Measurements from ENCODE around the gene PLSCR4.
"Not testable (repeated sequence)": the region's sequence is repeated elsewhere in the genome, so short reads cannot be mapped to it uniquely, and the experiment has no call there.

PLSCR4 gene, protein sequence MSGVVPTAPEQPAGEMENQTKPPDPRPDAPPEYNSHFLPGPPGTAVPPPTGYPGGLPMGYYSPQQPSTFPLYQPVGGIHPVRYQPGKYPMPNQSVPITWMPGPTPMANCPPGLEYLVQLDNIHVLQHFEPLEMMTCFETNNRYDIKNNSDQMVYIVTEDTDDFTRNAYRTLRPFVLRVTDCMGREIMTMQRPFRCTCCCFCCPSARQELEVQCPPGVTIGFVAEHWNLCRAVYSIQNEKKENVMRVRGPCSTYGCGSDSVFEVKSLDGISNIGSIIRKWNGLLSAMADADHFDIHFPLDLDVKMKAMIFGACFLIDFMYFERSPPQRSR

GRCh38 chr3:146250449-146251382, at the start of gene PLSCR4:
PLSCR4 (minus strand) TSS chr3:146251105; CDS start chr3:146222071, 29,034 bp downstream.
- DNase-seq (ENCODE audit: low read depth): no peak

DNA sequence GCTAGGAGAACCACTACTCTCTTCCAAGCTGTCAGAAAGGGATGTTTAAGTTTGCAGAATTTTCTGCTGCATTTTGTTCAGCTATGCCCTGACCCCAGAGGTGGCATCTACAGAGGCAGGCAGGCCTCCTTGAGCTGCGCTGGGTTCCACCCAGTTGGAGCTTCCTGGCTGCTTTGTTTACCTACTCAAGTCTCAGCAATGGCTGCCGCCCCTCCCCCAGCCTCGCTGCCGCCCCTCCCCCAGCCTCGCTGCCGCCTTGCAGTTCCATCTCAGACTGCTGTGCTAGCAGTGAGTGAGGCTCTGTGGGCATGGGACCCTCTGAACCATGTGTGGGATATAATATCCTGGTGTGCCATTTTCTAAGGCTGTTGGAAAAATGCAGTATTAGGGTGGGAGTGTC, 42.5 kb upstream of the PLSCR4 start:
- DNase-seq (ENCODE audit: low read depth): not testable (repeated sequence)

- DNase-seq (ENCODE audit: low read depth): no peak
These were observed 33.0 kb upstream of the PLSCR4 start for GRCh38 chr3:146283781-146284445.

DNA sequence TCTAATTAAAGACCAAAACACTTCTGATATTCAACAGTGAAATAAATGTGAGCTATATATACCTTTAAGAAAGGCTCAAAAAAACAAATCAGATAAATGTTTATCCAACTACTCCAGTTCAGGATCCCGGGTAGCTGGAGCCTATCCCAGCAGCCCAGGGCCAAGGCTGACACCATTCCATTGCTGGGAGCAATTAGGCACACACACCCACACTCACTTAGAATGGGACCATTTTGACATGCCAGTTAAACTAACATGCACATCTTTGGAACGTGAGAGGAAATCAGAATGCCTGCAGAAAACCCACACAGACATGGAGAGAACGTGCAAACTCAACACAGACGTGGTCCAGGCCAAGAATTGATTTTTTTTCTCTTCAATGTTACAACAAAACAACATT, 30.0 kb upstream of the PLSCR4 start:
- DNase-seq (ENCODE audit: low read depth): no peak

- DNase-seq (ENCODE audit: low read depth): no peak
These were observed 29.0 kb upstream of the PLSCR4 start for GRCh38 chr3:146279951-146280350.

DNA sequence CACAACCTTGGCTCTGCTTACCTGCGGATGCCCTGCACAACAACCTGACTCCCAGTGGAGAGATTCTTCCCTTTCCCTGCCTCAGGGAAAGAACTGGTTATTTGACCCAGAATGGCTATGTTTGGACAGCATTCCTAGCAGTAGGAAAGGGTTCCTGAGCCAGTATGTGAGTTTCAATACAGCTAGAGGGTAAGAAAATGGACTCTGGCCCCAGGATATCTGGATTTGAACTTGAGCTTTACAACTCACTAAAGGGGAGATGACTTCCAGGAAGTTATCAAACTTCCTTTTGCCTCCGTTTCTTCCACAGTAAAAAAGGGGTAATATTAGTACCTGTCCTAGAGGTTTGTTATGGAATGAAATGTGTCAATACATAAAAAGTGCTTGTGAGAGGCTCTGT, 28.1 kb upstream of the PLSCR4 start:
- no peak for DNase-seq (ENCODE audit: low read depth)

DNA sequence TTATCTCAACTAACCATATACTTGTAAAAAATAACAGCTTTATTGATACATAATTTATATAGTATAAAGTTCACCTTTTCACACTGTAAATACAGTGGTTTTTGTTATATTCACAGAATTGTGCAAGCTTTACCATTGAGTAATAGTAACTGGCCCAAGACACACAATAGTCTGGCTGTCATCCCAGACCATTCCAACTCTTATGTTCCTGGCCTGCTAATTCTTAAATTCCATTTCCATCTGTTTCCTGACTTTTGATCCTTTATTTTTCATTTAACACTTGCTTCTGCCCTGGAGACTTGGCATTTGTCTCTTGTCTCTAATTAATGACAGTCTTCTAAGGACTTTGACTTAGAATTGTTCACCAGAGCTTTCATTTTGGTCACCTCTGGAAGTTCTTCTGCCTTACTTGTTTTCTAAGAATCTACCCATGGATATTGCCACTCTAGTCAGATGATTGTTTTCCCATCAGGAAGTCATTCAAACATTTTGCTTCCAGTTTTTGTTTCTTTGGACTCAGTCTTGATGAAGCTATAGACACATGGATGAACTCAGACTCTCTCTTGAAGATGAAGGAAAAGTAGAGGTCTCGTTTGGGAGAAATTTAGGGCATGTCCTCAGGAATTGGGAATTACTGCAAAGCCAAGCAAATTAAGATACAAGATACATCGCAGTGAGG, 27.2 kb upstream of the PLSCR4 start:
- no peak for DNase-seq (ENCODE audit: low read depth)

DNA sequence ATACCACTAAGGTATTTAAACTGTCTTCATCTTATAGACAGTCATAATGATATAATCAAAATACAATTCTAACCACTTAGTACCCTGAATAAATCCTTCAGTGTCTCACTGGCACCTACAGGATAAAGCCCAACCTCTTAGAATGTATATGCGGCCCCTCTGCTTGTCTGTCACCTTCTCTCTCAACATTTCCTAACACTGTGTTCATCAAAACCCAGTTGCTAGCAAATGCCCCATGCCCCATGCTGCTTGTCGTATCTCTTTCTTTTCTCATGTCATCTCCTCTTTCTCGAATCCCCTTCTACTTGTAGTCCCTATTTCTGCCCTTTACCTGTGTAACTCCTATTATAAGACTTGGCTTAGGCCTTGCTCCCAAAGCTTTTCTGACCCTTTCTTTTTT, 24.6 kb upstream of the PLSCR4 start:
- no peak for DNase-seq (ENCODE audit: low read depth)

GRCh38 chr3:146274833-146275232, 23.9 kb upstream of the PLSCR4 start:
- DNase-seq (ENCODE audit: low read depth): no peak

- no peak for DNase-seq (ENCODE audit: low read depth)
These were observed 23.0 kb upstream of the PLSCR4 start for GRCh38 chr3:146273721-146274407.

- no peak for DNase-seq (ENCODE audit: low read depth)
These were observed 20.3 kb upstream of the PLSCR4 start for GRCh38 chr3:146271180-146271579.

- no peak for DNase-seq (ENCODE audit: low read depth)
These were observed 18.4 kb upstream of the PLSCR4 start for GRCh38 chr3:146269271-146269670.

DNA sequence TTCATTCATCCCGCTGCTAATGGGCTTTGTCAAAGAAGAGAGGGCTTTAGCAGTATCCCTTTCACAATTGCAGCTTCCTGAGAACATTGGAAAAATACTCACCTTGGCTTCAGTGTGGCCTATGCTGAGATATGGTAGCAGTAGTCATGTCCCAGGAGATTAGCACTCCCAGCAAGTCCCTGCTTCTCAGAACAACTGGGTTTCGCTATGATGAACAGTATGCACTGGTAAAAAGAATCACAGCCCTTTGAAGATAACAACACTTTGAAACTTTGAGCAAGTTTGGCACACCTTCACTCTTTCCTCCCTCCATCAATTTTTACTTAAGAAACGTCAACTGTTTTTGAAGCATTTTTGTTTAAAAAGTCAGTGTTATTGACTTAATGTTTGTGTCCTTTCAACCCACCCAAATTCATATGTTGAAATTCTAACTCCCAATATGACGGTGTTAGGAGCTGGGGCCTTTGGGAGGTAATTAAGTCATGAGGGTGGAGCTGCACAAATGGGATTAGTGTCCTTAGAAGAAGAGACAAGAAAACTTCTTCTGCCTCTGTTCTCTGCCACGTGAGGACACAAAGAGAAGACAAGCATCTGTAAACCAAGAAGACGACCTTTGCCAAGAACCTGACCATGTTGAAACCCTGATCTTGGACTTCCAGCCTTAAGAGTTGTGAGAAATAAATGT, 17.8 kb upstream of the PLSCR4 start:
- DNase-seq (ENCODE audit: low read depth): no peak

GRCh38 chr3:146265720-146266119, 14.8 kb upstream of the PLSCR4 start:
- DNase-seq (ENCODE audit: low read depth): no peak

DNA sequence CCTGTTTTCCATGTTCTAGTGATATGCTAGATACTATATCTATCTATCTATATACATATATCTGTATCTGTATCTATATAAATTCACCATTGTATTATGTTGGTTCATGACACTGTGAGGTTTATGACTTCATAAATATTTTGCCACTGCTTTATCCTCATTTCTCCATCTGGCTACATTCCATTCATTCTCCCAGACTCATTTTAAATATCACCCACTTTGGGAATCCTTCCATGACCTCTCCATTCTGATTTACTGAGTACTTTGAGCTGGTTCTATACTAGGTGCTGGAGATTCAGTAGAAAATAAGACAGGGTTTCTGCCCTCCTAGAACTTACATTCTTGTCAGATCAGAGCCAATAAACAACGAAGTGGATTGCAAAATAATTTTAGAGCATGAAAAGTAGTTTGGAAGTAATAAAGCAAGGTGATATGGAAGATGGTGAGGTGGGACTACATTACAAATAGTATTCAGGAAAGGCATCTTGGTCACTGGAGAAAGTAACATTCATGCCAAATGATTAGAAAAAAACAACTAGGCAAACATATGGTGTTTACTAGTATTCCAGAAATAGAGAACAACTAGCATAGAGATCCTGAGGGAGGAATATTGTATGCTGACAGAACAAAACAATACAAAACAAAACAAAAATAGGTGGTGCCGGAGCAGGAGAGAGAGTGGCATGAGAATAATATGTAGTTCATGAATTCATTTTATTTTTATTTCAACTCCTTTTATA, 11.6 kb upstream of the PLSCR4 start:
- no peak for DNase-seq (ENCODE audit: low read depth)

DNA sequence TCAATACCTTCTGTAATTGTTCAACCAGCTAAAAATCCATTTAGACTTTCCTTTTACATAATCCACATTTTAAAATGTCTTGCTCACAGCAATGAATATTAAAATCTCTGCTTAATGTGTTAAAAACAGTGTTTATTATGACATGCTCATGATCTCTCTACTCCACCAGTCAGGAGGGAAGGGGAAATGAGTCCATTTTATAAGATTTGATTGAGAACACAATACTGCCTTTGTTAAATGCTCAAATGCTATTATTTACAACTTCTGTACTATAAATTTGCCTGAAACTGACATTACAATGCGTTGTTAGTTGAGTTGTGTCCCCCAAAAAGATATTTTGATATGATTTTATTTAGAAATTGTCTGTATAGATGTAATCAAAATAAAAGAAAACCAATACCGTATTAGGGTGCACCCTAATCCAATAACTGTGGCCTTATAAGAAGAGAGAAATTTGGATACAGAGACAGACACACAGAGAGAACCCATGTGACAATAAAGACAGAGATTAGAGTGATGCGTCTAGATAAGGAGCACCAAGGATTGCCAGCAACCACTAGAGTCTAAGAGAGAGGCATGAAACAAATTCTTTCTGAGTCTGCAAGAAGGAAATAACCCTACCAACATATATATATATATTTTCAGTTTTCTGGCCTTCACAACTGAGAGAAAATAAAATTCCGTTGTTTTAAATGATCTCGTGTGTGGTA, 9.1 kb upstream of the PLSCR4 start:
- no peak for DNase-seq (ENCODE audit: low read depth)

GRCh38 chr3:146256851-146257486, 6.1 kb upstream of the PLSCR4 start:
- DNase-seq (ENCODE audit: low read depth): no peak

DNA sequence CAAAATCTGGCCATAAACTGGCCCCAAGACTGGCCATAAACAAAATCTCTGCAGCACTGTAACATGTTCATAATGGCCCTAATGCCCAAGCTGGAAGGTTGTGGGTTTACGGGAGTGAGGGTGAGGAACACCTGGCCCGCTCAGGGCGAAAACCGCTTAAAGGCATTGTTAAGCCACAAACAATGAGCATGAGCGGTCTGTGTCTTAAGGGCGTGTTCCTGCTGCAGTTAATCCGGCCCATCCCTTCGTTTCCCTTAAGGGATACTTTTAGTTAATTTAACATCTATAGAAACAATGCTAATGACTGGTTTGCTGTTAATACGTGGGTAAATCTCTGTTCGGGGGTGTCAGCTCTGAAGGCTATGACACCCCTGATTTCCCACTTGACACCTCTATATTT, 1.5 kb upstream of the PLSCR4 start:
- not testable (repeated sequence) for DNase-seq (ENCODE audit: low read depth)

DNA sequence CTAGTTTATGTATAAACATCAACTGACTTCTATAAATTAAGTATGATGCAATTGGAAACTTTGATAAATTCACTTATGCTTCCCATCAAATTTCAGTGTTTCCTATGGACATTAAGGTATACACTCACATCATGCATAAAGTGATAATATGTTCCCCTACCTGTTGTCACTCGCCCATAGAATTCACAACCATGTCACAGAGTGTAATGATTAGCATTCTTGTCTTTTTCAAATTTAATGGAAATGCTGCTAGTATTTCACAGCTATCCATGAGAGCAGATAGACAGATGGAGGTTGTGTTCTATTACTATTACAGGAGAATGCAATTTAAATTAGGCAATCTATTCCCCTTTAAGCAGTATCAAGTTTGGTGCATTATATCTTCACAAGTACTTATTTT, 984 bp downstream of the PLSCR4 start:
- no peak for DNase-seq (ENCODE audit: low read depth)

All from activated T-helper 9 cell treated with anti-CD3 and anti-CD28 coated beads, Interleukin-2, amount 50 U/mL, for 16 hours (primary cell).